Stimulated activated CD8-positive, alpha-beta memory T cell treated with anti-CD3 and anti-CD28 coated beads, Interleukin-15, amount 100 ng/mL, for 4 hours (primary cell): Measurements from ENCODE around the gene HSP90B1.

Experiments
- DNase-seq, 2 donors: peaks; one replicate each; pipeline ENCODE4 v3.0.0-alpha.2; 2020; ENCODE audit warnings: low read depth in 2 of 2

HSP90B1 gene

DNA sequence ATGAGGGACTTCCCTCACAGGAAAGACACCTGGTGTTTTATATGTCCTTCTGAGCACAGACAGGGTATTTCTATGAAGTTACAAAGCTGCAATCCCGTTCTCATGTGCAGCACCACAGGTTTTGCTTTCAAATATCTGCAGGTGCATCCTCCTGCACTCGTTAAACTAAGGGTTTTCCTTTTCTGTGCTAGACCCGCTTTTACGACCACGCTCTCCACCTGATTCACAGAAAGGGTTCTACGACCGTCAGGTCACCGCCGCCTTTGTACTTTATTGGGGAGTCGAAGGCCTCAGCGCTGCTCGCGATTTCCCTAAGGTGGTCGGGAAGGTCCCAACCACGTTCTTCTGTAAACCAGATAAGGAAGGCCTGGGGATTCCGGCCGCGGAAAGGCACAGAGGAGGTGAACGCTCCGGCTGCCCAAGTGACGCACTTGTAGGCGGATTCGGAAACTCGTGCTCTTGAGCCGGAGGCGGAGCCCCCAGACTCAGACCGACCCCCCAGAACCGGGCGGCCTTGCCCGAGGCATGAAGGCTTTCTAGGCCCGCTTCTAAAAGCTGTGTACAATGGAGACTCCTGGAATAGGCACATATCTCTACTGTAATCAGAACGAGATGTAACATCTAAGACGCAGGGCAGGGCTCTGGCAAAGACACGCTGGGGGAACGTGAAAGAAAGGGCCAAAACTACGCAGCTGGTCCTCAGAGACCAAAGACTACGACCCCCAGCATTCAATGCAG is 995 bp upstream of the HSP90B1 start:
- DNase-seq: peak; percentile 65 to 76

DNA sequence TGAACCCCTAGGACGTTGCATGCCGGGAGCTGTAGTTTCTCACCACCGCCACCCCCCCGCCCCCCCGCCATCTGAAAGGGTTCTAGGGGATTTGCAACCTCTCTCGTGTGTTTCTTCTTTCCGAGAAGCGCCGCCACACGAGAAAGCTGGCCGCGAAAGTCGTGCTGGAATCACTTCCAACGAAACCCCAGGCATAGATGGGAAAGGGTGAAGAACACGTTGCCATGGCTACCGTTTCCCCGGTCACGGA is 501 bp upstream of the HSP90B1 start:
- DNase-seq: no peak

- DNase-seq: peak; percentile 3 to 15
These were observed 851 bp downstream of the HSP90B1 start for GRCh38 chr12:103930787-103931735.

DNA sequence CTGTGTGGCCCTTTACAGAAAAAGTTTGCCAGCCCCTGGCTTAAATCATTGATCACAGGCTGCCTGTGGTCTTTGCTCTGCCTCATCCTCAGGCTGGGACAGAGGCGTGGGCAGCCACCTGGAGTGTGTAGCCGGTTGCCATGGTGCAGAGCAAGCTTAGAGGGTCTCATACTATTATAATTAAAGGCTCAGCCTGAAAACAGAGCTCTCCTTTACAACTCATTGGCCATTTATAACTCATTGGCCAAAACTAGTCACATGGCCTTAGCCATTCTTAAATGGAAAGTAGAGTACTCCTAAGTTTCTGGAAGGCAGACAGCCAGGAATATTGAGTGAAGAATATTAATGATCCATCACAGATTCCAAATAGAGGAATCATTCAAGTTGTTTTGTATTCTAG is 3.0 kb downstream of the HSP90B1 start:
- DNase-seq: no peak

GRCh38 chr12:103936679-103937078 is 6.5 kb downstream of the HSP90B1 start:
- no peak for DNase-seq

GRCh38 chr12:103944964-103945363 is 14.8 kb downstream of the HSP90B1 start:
- DNase-seq: no peak

DNA sequence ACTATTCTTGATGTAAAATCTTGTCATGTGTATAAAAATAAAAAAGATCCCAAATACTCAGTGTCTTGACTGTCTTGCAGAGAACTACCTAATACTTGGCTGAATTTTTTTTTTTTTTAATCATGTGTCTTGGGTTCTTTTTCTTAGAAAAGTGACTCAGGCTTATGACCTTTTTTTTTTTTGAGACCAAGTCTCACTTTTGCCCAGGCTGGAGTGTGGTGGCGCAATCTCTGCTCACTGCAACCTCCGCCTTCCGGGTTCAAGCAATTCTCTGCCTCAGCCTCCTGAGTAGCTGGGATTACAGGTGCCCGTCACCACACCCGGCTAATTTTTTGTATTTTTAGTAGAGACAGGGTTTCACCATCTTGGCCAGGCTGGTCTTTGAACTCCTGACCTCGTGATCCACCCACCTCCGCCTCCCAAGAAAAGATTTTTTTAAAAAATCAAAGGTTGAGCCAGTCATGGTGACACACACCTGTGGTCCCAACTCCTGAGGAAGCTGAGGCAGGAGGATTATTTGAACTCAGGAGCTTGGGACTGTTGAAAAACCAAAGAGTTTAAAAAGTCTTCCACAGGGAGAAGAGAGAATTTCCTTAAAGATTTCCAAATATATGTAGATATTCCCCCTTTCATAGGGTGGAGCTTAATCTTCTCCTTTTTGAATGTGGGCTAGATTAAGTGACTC is 17.8 kb downstream of the HSP90B1 start:
- DNase-seq: no peak

DNA sequence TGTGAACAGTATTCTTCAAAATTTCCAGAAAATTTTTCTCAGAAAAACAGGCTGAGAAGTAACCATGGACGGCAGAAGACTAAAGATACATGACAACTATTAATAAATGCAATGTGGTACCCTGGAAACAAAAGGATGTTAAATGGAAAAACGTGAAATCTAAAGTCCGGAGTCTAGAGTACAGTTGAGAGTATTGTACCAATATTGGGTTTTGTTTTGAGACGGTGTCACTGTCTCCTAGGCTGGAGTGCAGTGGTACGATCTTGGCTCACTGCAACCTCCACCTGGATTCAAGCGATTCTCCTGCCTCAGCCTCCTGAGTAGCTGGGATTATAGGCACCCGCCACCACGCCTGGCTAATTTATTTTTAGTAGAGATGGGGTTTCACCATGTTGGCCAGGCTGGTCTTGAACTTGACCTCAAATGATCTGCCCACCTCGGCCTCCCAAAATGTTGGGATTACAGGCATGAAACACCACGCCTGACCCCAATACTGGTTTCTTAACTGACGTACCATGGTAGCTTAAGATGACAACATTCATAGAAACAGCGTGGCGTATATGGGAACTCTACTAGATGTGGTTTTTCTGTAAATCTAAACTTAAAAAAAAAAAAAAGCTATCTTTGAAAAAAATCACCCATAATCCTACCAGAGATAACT is 18.7 kb downstream of the HSP90B1 start:
- DNase-seq: no peak

DNA sequence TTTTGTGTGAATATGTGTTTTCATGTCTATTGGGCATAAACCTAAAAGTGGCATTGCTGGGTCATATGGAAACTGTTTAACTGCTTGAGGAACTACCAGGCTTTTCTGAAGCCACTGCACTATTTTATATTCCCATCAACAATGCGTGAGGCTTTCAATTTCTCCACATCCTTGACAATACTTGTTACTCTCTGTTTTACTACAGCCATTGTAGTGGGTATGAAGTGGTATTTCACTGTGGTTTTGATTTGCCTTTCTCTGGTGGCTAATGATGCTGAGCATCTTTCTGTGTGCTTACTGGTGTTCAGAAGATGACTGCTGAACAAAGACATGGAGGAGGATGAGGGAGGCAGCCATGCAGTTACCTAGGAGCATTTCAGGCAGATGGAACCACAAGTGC is 22.3 kb downstream of the HSP90B1 start:
- no peak for DNase-seq

GRCh38 chr12:103955811-103956508 is 25.8 kb downstream of the HSP90B1 start:
- no peak for DNase-seq

- DNase-seq: no peak
These were observed 26.4 kb downstream of the HSP90B1 start for GRCh38 chr12:103956509-103957027.

DNA sequence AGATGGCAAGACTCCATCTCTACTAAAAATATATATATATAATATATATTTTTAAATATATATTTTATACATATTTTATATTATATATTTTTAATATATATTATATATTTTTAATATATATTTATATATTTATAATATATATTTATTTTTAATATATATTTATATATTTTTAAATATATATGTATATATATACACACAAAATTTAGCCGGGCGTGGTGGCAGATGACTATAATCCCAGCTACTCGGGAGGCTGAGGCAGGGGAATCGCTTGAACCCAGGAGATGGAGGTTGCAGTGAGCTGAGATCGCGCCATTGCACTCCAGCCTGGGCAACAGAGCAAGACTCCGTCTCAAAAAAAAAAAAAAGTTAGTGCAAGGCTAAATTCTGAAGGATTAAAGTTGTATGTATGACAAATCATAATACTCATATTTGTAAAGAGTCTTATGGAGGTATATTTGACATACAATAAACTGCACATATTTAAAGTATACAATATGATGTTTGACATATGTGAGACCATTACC is 27.7 kb downstream of the HSP90B1 start:
- DNase-seq: no peak

- no peak for DNase-seq
These were observed 28.4 kb downstream of the HSP90B1 start for GRCh38 chr12:103958621-103959020.

DNA sequence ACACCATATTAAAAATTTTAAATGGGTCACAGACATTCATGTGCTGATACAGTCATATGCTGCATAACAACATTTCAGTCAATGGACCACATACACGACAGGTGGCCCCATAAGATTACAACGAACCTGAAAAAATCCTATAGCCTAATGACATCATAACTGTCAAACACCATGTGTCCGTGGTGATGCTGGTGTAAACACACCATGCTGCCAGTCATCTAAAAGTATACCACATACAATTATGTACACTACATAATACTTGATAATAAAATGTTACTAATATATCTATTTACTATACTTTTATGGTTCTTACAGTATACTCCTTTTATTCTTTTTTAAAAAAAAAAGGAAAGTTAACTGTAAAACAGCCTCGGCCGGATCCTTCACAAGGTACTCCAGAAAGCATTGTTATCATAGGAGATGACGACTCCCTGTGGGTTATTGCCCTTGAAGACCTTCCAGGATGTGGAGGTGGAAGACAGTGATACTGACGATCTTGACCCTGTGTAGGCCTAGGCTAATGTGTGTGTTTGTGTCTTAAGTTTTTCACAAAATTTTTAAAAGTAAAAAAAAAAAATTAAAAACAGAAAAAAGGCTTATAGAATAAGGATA is 30.5 kb downstream of the HSP90B1 start:
- DNase-seq: no peak

DNA sequence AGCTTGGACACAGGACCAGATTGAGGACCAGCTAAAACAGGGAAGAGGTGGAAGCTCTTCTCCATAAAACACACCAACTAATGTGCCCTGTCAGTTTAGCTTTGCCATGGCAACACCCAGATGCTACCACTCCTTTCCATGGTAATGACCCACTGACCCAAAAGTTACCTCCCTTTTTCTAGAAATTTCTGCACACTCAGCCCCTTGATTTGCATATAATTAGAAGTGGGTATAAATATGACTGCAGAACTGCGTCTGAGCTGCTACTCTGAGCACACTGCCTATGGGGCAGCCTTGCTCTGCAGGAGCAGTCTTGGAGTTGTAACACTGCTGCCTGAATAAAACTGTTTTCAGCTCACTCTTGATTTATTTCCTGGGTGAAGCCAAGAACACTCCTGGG is 32.3 kb downstream of the HSP90B1 start:
- no peak for DNase-seq

DNA sequence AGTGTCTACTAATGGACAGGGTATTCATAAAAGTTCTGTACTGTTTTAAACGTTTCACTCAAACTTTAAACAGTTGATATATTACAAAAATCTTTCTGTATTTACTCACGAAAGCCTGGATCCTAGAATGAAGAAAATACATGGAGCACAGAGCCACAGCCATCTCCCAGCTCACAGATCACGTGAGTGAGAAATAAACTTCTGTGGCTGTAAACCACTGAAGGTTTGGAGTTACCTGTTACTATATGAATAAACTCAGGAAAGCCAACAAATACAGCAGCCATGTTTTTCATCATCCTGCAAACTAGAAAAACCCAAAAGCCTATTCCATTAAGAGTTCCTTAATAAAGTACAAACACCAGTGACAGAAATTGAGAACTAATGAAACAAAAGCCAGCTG is 34.6 kb downstream of the HSP90B1 start:
- no peak for DNase-seq

DNA sequence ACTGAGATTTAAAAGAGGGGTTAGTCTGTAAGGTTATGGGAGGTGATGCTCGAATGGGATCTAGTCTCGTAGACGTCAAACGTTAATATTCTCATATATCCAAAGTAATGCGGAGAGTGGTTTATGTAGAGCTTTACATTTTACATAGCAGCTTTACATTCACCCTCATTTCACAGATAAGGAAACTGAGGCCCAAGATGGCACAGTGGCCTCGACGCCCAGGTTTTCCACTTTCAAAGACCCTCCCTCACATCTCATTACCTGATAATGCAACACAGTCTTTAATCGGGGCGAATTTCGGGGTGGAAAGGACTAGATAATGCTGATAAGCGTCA is 35.0 kb downstream of the HSP90B1 start:
- no peak for DNase-seq

GRCh38 chr12:103965590-103966504 is 35.6 kb downstream of the HSP90B1 start, which contains the start of gene TDG:
TSS of gene TDG (plus strand) at chr12:103965872. CDS start at chr12:103966038, 166 bp downstream.
- DNase-seq: peak; percentile 94 to 98

DNA sequence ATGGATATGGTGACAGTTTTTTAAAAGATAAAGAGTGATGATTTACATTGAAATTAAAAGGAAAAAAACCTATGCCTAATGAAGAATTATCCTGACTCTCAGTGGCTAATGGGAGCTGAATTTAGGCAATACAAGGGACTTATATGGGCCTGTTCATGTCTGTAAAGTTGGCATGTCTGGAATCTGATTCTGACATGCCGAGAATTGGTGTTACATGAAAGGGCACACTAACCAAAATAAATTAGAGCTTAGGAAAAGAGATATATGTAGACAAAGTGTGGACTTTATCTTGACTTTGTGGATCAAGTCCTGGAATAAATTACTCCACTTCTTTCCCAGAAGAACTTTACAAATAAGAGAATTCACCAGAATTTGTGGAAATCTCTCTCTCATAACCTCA is 36.5 kb downstream of the HSP90B1 start:
- DNase-seq: no peak

DNA sequence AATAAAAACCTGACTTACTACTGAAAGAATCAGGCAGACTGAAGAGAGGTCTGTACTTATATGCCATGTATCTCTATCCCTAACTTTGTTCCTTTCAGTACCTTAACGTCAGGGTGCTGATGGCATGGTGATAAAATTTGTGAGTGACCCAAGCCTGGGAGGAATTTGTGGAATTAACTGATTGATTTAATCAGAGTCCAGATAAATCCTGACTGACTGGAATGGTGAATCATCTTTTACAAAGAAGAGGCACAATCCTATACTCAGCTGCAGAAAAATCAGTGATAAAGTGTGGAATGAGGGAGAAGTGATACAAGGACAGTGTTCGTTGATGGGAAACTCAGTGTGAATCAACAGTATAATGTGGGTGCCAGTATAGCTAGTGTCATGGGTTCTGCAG is 39.2 kb downstream of the HSP90B1 start:
- no peak for DNase-seq
